ENCODE measurements around the gene TEX48.

TEX48 gene

DNA sequence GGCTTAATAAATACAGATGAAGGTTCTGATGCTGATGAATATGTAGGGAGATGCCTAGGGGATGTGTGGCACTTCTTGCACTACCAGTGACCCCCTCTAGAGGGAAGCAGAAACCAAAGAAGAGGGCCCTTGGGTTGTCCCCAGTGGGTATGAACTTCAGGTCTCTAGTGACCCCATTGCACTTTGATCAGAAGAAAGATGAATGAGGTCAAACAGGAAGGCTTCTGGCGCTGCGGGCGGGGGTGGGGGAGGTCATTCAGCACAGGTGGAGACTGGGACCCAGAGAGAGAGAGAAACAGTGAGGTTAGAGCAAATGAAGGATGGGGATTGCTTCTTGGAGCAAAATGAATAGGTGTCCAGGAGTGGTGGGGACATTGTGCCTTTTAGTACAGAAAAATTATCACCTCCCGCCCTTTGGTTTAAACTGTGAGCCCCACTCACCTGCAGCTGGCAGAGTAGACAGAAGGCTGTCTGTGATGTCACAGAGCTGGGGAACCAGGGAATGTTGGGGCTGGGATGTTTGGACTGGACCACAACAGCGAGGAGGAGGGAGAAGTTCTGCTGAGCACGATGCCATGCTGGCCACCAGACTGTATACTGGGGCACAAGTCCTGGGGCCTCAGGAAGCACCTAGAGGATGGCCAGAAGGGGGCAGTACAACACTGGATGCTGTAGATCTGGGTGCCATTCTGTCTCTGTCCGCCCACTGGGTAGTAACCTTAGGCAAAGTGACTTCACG is at the start of gene TEX48:
TSS of gene TEX48 (minus strand) at position 599 of the 739 bp plus-strand sequence. CDS start 10,469 bp downstream, outside the sequence.
- peak; percentile 78 for DNase-seq

DNA sequence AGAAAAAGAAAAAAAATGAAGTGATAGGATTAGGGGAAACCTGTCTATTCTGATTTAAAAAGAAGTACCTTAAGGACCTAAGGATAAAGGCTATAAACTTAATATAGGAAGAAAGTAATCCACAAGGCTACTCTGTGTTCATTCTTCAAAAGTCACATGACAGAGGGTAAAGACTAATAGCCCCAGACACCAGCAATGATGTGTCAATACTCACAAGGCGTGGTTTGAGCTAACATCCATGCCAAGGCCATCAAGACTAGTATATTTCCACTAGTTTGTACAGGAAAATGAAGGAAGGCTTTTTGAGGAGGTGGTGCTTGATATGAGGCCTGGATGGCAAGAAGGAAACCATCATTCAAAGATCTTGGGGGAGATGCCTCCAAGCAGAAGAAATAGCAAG is 49.7 kb upstream of the TEX48 start:
- no peak for DNase-seq

- DNase-seq: no peak
Measured at GRCh38 chr9:114729706-114730105, 47.7 kb upstream of the TEX48 start.

DNA sequence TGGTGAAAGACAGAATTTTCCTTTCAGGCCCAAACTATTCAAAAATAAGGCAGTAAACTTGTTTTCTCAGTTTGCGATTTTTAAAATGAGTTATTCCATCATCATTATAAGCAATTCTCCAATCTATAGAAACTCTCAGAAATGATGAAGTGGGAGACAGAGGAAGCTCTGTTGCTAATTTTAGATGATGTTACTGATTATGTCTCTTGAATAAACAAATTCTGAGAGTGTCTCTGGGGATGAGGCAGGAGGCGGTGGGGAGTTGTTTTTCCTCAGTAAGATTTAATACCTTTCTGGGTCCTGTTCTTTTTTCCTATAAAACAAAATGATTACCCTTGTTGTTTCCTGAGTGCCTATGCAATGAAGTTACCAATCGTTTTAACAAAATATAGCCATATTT is 43.9 kb upstream of the TEX48 start:
- no peak for DNase-seq

DNA sequence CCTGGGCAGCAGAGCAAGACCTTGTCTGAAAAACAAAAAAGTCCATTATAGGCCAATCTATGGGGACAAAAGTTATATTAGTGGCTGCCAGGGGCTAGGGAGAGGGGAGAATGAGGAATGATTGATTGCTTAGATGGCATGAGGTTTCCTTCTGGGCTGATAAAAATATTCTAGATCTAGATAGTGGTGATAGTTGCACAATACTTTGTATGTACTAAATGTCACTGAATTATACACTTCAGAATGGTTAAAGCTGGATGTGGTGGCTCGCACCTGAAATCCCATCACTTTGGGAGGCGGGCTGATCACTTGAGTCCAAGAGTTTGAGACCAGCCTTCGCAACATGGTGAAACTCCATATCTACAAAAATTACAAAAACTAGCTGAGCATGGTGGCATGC is 42.8 kb upstream of the TEX48 start:
- no peak for DNase-seq

- no peak for DNase-seq
Measured at GRCh38 chr9:114723931-114724330, 41.9 kb upstream of the TEX48 start.

GRCh38 chr9:114722937-114723620 is 41.1 kb upstream of the TEX48 start:
- DNase-seq: no peak

DNA sequence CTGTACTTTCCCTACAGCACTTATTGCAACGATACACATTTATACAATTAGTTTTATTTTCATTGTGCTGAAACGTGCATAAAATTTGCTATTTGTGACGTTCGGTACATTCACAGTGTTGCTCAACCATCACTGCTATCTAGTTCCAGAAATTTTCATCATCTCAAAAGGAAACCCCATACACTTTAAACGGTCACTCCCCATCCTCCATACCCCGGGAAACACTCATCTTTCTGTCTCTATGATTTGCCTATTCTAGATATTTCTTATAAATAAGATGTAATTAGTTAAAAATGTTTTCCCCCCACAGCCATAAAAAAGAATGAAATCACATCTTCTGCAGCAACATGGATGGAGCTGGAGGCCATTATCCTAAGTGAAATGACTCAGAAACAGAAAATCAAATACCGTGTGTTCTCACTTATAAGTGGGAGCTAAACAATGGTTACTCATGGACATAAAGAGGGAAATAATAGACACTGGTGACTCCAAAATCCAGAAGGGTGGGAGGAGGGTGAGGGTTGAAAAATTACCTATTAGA is 40.2 kb upstream of the TEX48 start:
- no peak for DNase-seq

DNA sequence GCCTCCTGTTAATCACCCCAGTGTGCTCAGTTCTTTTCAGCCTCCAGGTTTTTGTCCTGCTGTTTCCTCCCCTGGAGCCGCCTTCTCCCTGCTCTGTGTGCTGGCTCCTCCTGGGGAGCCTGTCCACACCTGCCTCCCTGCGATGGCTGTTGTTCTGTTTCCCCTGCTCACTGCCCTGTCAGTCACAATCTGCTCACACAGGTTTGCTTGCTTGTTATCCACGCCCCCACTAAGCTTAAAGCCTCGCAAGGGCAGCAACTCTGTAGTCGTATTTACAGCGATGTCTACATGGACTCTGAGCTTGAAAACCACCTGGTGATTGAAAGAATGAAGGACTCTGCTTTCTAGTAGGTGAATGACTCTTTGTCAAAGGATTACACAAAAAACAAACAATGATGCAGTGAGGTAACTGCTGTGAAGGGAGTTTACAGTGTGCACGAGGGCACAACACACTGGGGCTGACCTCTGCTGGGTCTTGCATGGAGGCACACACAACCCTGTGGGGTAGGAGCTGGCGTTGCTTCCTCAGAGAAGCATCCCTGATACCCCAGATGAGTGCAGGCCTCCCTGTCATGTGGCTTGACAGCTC is 39.6 kb upstream of the TEX48 start:
- DNase-seq: no peak

DNA sequence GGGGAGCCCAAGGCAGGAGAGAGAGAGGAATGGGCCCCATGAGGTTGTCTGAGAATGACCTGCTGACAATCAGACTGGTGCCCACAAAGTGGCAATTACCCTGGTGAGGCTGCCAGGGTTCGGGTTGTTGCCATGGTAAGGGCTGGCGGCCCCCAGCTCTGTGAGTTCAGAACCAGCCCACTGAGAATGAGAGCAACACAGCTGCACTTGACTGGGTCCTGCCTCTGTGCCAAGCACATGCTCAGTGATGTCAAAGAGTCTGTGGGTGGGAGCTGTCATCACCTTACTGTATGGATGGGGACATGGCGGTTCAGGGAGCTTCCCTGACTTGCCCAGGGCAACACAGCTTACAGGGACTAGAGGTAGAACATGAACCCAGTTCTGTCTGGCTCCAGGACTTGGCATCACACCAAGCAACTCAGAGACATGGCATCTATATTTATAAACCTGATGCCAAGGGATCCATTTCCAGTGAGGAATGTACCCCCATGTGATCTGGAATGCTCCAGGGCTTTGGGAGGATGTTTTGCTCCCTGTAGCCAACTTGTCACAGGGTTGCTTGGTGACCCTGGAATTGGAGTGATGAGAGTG is 38.2 kb upstream of the TEX48 start:
- no peak for DNase-seq

DNA sequence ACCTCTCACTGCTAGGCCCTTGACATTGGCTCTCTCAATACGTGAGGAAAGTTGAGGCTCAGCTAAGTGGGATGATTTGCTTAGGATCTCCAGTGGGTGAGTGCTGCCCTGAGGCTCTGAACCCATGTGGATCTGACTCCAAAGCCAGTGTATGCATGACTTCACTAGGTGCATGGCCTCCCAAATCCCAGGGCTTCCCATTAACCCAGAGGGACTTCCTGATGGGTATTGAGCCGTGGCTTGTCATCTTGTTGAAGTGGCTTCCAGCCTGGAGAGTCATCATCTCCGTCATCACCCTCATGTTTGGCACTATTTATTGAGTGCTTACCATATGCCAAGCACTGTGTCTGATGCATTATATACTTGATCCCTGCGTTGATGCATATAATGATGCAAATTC is 37.3 kb upstream of the TEX48 start:
- no peak for DNase-seq

- peak; percentile 89 for DNase-seq
Measured at GRCh38 chr9:114718801-114719221, 36.8 kb upstream of the TEX48 start.

- DNase-seq: no peak
Measured at GRCh38 chr9:114717908-114718486, 36.0 kb upstream of the TEX48 start.

GRCh38 chr9:114709636-114710035 is 27.6 kb upstream of the TEX48 start:
- no peak for DNase-seq

- no peak for DNase-seq
Measured at GRCh38 chr9:114706711-114707110, 24.7 kb upstream of the TEX48 start.

- no peak for DNase-seq
Measured at GRCh38 chr9:114701988-114702387, 20.0 kb upstream of the TEX48 start.

GRCh38 chr9:114697951-114698351 is 16.0 kb upstream of the TEX48 start:
- no peak for DNase-seq

DNA sequence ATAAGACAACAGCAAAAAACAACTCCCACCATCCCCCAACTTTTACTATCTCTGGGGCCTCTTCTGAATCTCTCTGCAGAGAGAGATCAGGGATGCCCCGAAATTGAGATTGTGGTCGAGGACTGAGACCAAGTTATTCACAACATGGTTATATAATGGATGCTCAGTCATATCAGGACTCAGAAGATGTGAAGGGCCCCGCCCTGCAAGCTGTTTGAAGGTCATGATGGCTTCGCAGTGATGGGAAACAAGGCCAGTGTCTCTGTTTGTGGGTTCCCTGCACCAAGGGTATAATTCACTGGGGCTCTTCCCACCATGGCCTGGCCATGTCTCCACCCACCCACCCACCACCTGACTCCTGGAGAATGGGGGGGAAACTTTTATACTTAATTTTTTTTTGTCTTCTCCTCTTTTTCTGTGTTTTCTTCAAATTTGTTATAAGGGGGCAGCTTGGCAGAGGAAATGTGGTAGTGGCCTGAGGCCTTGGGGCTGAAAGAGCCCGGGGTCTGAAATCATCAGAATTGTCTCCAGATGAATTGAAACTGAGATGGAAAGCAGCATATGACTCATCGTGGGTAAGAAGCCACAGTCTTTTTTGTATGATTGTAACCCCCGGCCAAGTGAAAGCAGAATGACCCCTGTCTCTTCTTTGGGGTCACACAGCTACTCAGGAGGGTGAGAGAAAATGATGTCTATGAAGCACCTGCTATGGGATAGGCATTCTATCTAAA is 15.0 kb upstream of the TEX48 start:
- DNase-seq: peak; percentile 66

GRCh38 chr9:114695948-114696347 is 14.0 kb upstream of the TEX48 start:
- no peak for DNase-seq

- DNase-seq: no peak
Measured at GRCh38 chr9:114694719-114695269, 12.8 kb upstream of the TEX48 start.

DNA sequence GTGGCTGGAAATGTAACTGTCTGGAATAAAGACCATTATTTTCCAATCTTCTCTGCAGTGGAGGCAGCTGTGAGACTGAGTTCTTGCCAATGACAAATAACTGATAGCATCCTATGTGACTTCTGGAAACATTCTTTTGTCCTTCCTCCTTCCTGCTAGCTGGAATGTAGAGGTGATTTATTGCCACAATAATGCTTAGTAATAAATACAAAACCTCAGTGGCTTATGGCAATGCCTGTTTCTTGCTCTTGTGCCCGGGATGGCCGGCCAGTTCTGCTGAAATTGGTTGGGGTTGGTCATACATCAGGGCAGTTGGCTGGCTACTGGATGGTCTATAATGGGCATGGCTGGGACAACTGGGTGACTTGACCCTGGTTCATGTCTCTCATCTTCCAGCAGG is 12.2 kb upstream of the TEX48 start:
- DNase-seq: no peak

- no peak for DNase-seq
Measured at GRCh38 chr9:114693248-114693855, 11.4 kb upstream of the TEX48 start.
